Right renal pelvis (tissue), 4 donors: ENCODE measurements around the gene RPL15. TPM values are rescaled to one million over a fixed set of nuclear protein-coding genes. Genes with fewer than 3 reads are reported as not detected.

Experiments used
- DNase-seq, 4 donors: peaks; one replicate each; pipeline ENCODE4 v3.0.0-alpha.2; 2013; ENCODE audit warnings: low read depth in 4 of 4, low spot score in 3 of 4, missing footprints in 1 of 4
- polyA plus RNA-seq, 4 donors: library from polyadenylated mRNA; unstranded; fragments of 120-200 nt; gene quantifications; one replicate each; pipeline ENCODE4 v1.2.1, GENCODE V29; 2013; ENCODE audit not compliant: insufficient read length in 4 of 4

The RPL15 gene
- polyA plus RNA-seq, 4 donors = 1,987 to 2,519 (median 2,302) TPM

DNA sequence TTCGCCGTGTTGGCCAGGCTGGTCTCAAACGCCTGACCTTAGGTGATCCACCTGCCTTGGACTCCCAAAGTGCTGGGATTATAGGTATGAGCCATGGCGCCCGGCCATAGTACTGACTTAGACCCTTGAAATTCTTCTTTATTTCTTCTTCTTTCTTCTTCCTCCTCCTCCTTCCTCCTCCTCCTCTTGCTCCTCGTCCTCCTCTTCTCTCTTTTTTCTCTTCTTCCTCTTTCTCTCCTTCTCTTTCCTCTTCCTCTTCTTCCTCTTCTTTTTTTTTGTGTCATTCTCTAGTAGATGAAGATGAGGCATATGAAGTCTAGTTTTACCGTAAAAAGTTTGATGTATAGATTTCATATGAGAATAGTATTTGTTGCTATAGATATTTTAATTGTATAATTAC is 9.3 kb downstream of the RPL15 start:
- no peak for DNase-seq

DNA sequence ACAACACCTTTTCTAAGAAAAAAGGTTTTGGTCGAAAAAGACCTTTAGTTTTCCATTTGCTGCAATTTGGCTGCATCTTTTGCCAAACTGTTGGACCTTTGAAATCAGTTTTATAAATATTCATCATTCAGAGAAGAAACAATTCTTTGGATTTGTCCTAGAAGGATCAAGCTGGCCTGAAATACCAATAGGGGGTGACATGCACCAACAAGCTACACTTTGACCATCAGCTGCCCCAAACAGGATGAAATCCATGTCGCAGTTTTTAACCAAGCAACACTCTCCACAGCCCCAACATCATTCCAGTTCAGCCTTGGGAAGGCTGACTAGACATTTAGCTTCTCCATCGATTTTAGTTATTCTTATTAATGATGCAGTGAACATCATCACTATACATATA is 9.8 kb downstream of the RPL15 start:
- no peak for DNase-seq

DNA sequence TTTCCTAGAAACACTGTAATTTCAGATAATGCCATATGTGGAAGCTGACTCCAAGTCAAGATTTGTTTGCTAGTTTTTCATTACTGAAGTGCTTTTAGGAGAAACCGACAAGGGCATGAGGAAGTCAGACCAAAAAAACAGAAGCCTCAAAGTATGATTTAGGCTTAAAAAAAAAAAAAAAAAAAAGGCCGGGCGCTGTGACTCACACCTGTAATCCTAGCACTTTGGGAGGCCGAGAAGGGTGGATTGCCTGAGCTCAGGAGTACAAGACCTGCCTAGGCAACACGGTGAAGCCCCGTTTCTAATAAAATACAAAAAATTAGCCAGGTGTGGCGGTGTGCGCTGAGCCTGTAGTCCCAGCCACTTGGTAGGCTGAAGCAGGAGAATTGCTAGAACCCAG is 11.6 kb downstream of the RPL15 start:
- DNase-seq = no peak

DNA sequence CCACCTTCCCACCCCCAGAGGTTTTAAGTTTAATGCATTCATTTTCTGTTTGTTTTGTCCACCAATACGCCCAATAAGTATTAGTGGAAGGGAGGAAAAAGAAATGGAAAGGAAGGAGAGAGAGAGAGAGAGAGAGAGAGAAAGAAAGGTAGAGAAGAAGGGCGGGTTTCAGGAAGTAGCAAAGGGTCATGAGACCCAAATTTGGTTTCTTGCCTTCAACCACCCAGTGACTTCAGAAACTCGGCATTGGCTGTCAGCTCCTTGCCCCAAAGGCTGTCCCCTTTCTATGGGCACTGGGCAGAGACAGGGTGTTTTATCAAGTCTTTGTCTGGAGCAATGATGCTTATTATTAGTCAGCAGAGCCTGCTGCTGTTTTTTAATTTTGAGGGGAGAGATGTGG is 14.7 kb downstream of the RPL15 start:
- no peak for DNase-seq

DNA sequence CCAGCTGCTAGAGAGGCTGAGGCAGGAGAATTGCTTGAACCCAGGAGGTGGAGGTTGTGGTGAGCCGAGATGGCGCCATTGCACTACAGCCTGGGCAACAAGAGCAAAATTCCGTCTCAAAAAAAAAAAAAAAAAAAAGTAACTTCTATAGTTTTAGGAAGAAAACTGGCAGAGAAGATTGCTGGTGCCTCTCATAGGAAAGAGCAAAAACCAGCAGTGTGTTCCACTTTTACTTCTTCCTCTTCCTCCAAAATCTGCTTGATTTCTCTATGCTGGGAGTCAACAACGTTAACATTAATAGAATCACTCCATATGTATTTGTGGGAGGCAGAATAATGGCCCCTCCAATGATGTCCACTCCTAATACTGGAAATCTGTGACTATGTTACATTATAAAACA is 15.6 kb downstream of the RPL15 start:
- no peak for DNase-seq

DNA sequence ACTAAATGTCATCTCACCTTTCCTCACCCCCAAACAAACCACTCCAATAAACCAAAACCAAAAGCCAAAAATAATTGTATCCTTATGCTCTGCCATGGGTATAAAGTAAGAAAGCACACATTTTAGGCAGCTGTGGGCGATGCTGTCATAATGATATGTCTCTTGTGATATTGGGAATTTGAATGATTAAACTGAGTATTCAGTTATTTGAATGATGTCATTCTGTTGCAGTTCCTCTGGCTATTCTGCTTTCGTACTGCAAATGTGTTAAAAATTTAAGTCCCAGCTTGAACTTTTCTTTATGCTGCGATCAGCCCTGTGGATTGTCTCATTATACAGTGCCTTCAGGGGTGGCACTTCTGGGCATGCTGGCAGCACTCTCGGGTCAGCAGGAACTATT is 17.3 kb downstream of the RPL15 start:
- DNase-seq = no peak

DNA sequence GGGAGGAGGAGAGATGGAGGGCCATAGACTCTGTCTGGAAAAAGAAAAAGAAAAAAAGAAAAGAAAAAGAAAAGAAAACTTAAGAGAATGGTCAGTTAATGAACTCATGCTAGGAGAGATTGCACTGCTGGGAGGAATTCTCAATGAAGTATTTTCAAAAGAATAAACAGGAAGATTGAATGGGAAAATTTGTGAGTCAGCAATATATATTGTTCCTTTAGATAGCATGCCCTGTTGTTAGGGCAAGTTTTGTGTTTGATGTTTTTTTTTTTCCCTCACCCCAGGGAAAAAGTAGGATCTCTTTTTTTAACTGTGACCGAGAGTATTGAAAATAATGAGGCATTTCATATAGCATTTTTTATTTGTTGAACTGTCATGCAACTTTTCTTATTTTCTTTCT is 20.4 kb downstream of the RPL15 start:
- DNase-seq = no peak

DNA sequence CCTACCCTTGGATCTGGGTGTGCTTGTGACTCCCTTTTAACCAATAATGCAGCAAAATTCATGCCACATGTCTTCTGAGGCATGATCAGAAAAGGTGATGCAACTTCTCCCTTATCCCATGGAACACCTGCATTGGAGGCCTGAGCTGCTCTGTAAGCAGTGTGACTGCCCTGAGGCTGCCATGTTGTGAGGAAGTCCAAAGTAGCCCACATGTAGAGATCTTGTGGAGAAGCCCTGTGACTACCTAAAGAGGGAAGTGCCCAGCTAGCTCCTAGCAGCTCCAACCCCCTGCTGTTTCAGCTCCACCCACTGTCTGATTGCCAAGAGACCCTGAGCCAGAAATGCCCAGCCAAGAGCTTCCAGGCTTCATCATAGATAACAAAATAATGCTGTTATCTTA is 21.8 kb downstream of the RPL15 start:
- no peak for DNase-seq

DNA sequence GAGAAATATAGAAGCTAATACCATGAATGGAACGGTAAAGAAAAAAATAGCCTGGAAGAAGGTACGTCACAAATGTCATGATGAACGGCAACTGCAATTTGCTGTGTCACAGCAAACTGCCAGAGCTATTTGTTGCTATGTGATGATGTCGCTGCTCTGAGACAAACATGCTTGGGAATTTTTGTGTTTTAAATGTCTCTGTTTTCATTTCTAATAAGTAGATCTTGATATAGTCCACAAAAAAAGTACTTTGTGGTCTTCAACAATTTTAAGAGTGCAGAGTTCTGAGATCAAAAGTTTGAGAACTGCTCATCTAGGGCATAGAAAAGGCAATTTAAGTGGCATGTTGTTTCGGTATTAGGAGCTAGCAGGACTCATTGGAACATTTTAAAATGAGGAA is 23.8 kb downstream of the RPL15 start:
- no peak for DNase-seq

DNA sequence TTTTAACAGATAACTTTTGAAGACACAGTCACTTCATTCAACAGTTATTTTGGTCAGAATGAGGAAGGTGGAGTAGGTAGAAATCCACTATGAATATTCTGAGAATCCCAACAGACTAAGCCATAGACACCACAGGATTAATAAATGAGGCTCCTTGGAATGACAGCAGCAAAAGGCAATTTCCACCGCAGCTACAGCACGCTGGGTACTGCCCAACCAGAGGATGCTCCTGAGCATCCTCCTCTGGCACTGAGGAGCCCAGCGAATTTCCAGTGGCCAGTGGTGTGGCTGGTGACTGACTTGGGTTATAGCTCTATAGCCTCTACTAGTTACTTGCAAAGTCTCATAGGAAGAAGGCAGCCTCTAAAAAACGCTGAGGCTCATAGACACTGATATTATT is 24.5 kb downstream of the RPL15 start:
- no peak for DNase-seq

DNA sequence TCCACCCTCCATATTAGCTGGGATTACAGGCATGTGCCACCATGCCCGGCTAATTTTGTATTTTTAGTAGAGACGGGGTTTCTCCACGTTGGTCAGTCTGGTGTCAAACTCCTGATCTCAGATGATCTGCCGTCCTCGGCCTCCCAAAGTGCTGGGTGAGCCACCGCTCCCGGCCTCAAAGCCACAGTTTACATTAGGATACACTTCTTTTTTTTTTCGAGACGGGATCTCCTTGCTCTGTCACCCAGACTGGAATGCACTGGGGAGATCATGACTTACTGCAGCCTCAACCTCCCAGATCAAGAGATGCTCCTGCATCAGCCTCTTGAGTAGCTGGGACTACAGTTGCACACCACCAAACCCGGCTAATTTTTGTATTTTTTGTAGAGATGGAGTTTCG is 25.6 kb downstream of the RPL15 start:
- DNase-seq = no peak

DNA sequence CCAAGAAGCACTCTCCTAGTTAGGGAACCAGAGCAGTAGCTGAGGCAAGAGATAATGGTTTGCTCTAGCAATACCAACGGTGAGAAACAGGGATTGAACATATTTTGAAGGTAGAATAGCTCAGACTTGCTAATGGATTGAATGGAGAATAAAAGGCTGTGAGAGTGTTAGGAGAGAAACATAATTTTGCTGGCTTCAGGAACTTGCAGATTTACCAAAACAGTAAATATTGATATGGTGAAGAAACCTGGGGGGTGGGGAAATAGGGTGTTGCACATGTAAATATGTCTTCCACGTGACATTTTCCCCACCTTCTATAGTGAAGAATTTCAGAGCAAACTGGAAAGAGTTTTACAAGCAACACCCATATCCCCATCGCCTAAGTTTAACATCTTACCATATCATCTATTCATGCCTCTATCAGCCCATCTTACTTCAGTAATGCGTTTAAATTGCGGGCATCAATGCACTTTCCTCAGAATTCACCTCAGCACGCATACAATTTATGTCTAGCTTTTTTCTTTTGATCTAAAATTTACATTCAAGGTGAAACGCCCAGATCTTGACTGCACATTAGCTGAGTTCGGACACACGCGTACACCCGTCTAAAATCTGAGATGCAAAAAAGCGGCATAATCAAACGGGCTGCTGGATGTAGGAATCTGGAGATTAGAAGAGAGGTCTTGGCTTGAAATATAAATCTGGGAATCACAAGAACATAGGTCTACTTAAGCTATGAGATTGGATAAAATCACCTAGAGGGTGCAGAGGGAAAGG is 27.3 kb downstream of the RPL15 start:
- DNase-seq = peak in 1 of 4 donors; percentile 9

DNA sequence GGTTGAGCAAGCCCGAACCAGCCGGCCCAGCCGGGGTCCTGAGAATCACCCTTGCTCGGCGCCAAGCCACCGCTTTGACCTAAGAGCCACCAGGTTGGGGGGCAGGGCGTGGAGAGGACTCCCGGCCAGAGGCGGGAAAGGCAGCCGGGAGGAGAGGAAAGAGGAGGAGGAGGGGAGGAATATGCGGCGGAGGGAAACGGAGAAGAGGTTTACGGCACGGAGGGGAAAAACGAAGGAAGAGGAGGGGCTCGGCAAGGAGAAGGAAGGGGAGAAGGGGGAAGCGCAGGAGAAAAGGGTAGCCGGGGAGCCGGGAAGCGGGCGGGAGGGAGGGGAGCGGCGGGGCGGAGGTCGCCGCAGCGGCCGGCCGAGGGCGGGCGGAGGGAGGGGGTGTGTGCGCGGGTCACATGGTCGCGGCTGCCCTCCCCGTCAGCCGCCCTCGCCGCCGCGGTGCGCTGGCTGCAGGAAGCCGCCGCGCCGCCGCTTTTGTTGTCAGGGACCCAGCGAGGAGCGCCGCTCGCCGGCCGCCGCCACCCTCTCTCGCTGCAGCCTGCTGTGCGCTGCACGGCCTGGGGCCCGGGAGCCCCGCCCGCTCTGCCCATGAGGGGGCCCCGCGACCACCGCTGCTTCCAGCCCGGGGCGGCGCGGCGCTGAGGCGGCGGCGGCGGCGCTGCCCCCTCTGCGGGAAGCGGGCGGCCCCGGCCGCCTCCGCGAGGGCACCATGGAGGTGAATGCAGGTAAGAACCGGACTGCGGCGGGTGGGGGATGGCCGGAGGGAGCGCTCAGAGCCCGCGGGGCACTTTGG is 28.1 kb downstream of the RPL15 start, which contains the start of gene NR1D2:
Gene NR1D2, plus strand, starts transcription at position 426 of the 802 bp plus-strand sequence. Its CDS starts 293 bp downstream, at position 719.
- peak in 3 of 4 donors; percentile 52 to 61 (median 58) for DNase-seq

DNA sequence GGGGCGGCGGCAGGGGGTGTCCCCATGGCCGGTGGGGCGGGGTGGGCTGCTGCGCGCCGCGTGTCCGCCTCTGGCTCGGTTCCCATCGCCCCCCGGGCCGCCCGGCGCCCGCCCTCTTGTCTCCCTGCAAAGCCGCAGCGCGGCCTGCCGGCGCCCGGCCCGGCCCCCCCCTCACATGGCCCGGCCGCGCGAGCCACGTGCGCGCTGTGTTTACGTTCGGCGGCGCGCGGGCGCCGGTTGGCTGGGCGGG is 28.7 kb downstream of the RPL15 start:
- no peak for DNase-seq

DNA sequence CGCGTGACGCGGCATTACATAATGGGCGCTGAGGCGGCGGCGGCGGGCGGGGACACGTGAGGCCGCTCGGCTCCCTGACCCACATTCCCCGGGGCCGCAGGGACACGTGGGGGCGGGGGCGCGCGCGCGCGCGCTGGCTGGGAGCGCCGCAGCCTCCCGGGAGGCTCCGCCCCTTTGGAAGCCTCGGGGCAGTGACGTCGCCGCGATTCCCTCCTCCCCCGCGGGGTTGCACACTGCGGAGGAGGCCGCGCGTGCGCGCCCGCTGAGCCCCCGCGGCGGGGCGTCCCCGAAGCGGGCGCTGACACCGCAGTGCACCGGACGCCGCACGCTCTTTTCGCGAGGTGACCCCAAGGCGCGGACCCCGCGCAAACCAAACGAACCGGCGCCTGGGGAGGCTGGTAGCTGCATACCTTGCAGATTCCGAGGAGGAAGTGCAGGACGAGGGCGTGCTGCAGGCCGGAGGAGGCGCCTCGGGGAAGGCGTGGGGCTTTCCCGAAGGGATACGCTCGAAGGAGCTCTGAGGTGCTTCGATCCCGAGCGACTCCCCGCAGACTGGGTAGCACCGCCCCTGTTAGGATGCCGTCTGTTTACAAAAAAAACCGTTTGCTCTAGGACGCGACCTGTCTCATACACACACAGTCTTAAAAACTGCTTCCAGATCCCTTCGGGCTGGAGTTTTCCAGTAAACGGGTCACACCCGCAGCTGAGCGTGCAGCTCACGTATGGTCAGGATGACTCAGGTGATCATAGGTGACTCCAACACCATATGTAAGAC is 29.2 kb downstream of the RPL15 start:
- peak; percentile 93 to 94 (median 94) for DNase-seq

DNA sequence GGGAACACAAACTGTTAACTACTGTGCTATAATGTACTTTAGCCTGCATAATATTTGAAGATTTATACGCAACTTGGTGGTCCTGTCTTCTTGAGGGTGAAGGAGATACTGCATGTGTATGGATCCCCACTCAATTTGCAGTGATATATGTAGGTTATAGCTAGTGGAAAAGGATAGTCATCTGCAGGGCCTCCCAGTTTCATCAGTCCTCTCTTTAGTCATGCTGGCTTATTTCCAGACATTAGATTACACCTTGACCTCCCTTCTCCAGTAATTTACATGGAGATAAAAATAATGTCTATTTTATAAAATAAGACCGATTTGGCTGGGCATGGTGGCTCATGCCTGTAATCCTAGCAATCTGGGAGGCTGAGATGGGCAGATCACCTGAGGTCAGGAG is 31.8 kb downstream of the RPL15 start:
- no peak for DNase-seq

DNA sequence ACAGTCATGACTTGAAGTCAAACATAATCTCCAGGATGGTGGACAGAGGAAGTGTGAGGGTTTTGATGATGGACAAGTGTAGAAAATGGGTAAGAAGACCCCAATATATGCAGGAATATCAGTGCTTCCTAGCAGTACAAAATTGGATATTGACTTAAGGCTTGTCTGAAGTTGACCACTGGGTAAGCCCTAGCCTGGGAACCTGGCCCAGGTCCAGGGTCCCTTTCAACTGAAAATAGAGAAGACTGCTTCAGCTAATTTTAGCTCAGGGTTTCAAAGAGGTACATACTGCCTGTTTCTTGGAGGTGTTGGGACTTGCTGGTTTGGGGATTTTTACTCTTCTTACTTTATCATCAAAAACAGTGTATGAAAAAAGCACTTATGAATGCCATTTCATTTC is 32.9 kb downstream of the RPL15 start:
- no peak for DNase-seq

DNA sequence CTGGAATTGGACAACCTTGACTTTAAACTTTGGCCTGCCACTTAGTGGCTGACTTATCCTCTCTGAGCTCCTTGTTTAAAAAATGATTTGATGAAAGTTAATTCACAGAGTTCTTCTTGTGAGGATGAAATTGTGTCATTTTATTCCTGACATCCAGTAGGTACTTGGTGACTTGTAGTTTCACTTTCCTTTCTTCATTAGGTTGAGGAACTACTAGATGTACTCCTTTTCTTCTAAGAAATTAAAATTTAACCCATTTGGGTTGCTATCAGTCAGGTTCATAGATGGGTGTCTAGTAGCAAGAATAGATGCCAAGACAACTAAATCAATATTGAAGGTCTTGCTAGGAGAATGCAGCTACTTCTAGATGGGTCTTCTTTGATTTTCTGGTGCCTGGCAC is 33.4 kb downstream of the RPL15 start:
- DNase-seq = no peak

DNA sequence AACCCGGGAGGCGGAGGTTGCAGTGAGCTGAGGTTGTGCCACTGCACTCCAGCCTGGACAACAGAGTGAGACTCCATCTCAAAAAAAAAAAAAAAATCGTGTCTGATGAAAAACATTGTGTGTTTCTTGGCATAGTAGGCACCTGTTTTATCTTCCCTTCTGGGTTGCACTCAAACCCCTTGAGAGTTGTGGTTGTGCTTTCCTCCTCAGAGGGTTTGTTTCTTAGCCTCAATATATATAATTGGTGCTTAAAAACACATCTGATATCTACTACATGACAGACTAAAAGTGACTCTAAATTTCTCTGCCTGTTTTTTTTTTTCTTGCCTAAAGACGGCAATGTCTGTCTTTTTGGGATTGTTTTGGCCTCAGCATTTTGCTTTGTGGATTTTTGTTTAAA is 35.7 kb downstream of the RPL15 start:
- no peak for DNase-seq

DNA sequence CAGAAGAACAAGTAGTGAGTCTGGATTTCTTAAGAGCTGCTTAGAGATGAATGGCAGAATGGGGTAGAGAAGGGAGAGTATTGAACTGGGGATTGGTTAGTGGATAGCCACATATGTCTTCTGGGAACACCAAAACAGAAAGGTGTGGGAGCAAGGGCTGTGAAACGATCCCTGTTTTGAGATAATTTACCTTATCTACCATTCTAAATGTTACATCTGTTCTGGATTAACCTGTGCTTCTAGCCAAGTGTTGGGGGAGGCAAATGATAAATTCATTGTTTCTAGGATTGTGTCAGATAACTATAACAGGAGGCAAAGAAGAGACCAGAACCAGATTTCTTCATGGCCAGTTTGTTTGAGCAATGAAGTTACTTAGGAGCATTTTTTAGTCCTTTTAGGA is 36.6 kb downstream of the RPL15 start:
- no peak for DNase-seq

DNA sequence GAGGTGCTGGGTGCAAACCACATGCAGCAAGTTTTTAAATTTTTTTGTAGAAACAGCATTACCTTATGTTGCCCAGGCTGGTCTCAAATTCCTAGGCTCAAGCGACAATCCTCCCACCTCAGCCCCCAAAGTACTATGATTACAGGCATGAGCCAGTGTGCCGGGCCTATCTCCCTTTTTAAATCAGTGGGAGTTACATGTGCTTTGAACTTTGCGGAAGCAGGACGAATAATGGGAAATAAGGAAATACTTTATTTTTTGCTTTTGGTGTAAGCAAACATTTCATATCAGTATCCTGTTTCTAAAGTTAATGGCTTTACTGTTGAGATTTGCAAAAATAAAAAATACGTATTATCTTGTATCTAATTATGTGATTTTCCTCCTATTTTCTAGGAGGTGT is 37.2 kb downstream of the RPL15 start:
- DNase-seq = no peak

DNA sequence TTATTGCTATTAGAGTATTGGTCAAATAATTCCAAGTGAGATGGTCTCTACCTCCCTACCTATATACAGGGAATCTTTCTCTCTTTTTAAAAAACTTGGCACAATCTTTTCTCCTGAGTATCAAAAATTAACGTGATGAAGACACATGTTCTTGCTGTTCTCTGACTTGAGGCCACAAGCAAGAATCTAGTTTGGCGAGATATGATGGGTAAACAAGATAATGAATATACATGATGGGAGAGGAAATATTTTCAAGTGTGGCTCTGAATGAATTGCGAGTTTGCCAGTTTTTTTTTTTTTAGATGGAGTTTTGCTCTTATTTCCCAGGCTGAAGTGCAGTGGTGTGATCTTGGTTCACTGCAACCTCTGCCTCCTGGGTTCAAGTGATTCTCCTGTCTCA is 39.8 kb downstream of the RPL15 start:
- DNase-seq = no peak
